HT1080 (cell line): Measurements from ENCODE around the gene UTP14A. TPM values are rescaled to one million over a fixed set of nuclear protein-coding genes. Genes with fewer than 3 reads are reported as not detected.
A peak's percentile ranks its signal among the peaks of the same experiment; 100 is the strongest.
"Not testable (repeated sequence)": the region's sequence is repeated elsewhere in the genome, so short reads cannot be mapped to it uniquely, and the experiment has no call there.

ENCODE experiments used
- DNase-seq: peaks from one replicate; pipeline ENCODE4 v3.0.0-alpha.2; 2015; ENCODE audit warnings: low read depth
- polyA plus RNA-seq, 2 experiments: library from polyadenylated mRNA; depleted of rRNA; stranded (reverse); fragments of >200 nt; gene quantifications; 2 replicates each; pipeline ENCODE4 v1.2.3, GENCODE V29; 2015
- total RNA-seq: library from RNA; depleted of rRNA; stranded (reverse); fragments of >200 nt; shearing (Covaris generic); gene quantifications from 2 replicates; pipeline ENCODE4 v1.2.3, GENCODE V29; 2014; rRNA removed

UTP14A gene, protein sequence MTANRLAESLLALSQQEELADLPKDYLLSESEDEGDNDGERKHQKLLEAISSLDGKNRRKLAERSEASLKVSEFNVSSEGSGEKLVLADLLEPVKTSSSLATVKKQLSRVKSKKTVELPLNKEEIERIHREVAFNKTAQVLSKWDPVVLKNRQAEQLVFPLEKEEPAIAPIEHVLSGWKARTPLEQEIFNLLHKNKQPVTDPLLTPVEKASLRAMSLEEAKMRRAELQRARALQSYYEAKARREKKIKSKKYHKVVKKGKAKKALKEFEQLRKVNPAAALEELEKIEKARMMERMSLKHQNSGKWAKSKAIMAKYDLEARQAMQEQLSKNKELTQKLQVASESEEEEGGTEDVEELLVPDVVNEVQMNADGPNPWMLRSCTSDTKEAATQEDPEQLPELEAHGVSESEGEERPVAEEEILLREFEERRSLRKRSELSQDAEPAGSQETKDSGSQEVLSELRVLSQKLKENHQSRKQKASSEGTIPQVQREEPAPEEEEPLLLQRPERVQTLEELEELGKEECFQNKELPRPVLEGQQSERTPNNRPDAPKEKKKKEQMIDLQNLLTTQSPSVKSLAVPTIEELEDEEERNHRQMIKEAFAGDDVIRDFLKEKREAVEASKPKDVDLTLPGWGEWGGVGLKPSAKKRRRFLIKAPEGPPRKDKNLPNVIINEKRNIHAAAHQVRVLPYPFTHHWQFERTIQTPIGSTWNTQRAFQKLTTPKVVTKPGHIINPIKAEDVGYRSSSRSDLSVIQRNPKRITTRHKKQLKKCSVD
- total RNA-seq, result 52.6 and 53.5 TPM in 2 replicates
- 32.6 and 39.9 TPM in 2 replicates for polyA plus RNA-seq (2015; cell fraction: cytosol; rRNA removed)
- 68.6 and 74.9 TPM in 2 replicates for polyA plus RNA-seq (2015; cell fraction: nucleus; rRNA removed)

DNA sequence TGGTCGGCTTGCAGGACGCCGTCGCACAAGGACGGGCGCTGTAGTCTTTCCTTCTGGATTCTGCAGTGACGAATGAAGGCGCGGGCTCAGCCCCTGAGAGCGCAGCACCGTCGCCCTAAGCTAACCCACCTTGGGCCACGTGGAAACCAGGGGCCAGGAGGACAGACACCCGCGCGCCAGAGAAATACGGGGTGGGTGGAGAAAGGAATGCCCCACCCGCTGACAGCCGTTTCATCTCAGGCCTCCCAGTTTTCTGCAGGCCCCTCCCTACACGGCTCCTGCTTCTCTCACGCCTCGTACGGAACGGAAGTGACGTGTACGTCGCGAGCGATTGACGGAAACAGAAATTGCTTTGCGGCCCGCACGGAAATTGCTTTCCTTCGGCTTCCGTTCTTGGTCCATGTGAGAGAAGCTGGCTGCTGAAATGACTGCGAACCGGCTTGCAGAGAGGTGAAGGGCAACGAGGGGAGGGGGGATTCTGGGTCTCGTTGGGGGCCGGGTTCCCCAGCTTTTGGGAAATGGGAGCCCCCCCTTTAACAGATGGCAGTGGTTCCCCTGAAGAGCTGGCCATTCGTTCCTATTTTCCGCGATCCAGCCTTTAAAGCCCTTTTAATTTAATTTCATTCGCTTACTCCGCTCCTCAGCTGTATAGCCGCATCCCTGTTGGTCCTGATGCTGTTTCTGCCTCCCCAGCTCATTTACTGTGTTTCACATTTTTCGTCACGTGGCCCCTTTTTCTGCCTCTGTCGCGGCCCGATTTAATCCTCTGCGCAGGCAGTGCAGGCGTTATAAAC lies at the start of gene UTP14A:
Gene UTP14A, plus strand, starts transcription at position 378 of the 794 bp plus-strand sequence. Its CDS starts 47 bp downstream, at position 425.
- DNase-seq, result peak; percentile 93

DNA sequence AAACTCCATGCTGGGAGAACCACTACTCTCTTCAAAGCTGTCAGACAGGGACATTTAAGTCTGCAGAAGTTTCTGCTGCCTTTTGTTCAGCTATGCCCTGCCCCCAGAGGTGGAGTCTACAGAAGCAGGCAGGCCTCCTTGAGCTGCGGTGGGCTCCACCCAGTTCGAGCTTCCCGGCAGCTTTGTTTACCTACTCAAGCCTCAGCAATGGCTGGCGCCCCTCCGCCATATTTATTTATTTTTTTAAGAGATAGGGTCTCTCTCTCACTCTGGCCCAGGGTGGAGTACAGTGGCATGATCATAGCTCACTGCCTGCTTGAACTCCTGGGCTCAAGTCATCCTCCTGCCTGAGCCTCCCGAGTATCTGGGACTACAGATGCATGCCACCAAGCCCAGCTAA lies 46.8 kb upstream of the UTP14A start:
- DNase-seq, result not testable (repeated sequence)

GRCh38 chrX:129866321-129866720 lies 39.6 kb upstream of the UTP14A start:
- DNase-seq, result not testable (repeated sequence)

DNA sequence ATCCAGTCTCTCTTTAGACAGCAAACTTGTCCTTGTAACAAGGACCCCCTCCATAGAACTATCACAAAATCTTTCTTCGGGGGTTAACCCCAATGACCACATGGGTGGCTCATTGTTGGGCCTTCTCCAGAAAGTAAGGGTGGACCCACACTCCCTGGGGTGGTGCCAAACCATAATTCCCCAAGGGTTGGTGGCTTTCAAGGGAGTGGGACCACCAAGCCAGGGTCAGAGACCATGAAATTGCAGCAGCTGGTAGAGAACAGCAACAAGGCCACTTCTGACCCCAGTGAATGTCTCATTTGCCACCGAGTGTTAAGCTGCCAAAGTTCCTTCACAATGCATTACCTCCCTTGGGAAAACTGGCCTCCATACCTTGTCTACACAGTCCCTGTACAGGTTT lies 33.4 kb upstream of the UTP14A start:
- DNase-seq, result no peak

DNA sequence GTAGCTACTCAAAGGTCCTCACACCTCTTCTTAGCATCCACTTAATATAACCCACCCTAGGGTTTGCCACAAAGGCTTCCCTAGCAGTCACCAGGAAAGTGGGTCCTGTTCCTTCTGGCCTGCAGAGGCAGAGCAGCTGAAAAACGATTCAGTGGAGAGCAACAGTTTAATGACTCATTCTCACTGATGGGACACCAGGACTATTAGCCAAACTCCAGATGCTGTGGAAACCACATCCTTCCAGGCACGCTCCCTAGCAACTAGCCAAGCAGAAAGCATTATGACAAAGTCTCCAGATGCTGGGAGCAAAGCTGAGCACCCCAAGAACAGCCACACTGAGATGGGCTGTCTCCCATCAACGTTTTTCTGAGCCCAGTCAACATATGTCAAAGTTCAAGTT lies 30.3 kb upstream of the UTP14A start:
- DNase-seq, result peak; percentile 85

DNA sequence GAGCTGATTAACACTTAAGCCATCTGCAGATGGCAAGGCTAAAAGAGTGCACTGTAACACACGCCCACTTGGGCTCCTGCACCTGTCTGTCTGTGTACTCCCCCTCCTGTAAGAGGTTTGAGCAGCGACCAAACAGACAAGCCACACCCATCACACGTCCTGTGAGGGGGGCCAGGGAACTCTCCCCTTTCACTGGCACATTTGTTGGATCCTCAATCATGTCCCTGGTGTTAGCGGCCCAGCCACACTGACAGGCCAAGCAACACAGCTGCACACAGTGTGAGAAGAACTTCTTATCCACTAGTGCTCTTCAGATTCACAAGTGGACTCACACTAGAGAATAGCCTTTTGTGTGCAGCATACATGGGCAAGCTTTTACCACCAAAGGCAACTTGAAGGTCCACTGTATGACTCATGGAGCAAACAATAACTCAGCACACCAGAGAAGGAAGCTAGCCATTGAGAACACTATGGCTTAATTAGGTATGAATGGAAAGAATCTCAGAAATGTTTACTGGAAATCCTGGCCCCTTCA lies 29.1 kb upstream of the UTP14A start:
- DNase-seq, result peak; percentile 68

- DNase-seq, result no peak
Observed at GRCh38 chrX:129877401-129877800, 28.6 kb upstream of the UTP14A start.

GRCh38 chrX:129900054-129900453 lies 5.9 kb upstream of the UTP14A start:
- no peak for DNase-seq

DNA sequence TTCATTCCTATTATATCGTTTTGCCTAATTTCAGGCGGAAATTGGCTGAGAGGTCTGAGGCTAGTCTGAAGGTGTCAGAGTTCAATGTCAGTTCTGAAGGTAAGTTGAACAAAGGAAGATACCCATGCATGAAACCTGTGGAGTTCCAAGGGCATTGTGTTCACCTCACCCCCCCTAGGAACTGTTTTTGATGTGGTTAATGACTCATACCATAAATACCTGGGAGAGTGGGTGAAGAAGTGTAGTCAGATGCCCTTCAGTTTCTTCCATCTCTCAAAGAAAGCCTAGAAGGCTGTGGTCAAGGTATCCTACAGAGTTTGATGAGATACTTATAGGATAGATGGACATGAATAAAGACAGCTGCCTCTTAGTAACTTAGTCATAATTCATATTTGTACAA lies 2.7 kb downstream of the UTP14A start:
- no peak for DNase-seq

GRCh38 chrX:129925305-129926092 lies 19.5 kb downstream of the UTP14A start:
- peak; percentile 50 for DNase-seq

DNA sequence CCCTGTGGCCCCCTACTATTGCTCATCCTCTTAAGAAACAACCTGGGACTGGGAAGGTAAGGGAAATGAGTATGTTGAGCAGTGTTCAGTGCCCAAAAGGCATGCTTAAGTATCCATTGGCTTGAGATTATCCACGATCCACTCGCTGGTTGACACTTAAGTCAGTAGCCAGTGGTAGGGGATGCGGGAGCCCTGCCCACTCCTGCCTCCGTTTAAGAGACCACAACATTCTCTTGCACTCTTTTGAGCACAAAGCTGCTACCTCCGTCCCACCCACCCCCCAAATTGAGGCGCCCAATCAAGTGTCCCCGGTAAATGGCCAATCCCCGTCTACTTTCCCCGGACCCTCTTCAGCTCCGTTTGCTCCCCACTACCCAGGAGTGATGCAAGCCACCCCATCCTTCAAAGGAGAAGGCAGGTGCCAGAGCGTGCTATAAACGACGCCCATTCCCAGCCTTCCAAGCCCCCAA lies 25.0 kb downstream of the UTP14A start:
- DNase-seq, result no peak

DNA sequence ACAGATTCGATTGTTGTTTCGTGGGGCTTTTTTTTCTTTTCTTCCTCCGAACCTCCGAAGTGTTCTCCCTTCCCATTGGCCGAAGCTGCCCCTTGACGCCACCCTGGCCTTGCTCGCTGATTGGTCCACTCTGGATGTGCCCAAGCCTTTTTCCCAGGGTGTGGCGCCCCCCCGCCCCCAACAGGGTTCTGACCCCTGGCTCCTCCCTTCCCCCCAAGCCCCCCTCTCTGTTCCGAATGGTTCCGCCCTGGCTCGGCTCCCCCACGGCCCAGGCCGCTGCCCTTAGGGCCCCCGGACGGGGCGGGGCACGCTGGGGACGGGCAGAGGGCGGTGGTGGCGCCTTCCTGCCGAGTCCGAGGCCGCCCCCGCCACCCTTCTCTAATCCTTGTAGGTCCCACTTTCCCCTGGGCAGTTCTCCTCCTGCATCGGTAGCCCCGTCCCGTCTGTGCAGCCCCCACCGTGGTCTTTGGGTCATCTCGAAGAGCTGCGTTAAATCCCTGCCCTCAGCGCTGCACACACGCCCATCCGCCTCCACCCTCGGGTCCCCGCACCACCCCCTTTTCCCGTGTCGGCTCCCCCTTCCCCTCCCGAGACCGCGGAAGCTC lies 25.5 kb downstream of the UTP14A start:
- peak; percentile 65 for DNase-seq

- DNase-seq, result peak; percentile 38
Observed at GRCh38 chrX:129932016-129932820, 26.3 kb downstream of the UTP14A start.

DNA sequence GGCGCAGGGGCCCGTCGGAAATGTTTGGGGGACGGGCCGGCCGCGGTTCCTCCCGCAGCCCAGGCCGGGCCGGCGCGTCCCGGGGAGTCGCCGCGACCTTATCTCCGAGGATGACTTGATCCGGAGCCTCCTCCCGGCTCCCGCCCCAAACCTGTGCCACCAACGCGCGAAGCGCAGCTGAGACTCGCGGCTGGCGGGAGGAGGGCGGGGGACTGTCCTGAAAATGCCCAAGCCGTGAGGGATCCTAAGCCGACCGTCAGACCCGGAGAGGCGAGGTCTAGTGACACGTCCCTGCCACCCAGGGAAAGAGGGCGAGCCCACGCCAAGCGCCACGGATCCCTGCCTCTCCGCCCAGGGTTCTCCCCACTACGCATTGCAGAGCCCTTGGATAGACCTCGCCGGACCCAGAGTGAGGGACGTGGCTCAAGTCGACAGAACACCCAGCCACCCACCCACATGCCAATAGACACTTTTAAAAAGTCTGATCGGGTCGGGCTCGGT lies 26.9 kb downstream of the UTP14A start:
- DNase-seq, result no peak

- no peak for DNase-seq
Observed at GRCh38 chrX:129933700-129934099, 27.7 kb downstream of the UTP14A start.

DNA sequence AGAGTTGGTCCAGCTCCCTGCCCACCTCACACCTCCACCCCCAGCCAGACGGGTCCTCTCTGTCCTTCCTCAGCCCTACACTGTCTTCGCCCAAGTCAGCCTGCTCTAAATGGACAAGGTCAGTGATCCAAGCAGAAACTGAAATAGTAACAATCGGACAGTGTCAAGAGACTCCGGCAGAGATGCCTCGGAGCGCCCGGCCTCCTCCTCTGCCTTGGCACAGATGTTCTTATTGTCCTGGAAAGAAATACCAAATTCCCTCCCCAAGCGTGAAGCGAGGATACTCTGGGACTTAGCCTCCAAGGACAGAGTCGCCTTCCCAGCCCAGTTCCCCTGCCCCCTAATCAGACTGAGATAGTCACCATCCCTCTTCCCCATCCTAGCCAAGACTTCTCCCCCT lies 28.5 kb downstream of the UTP14A start:
- DNase-seq, result no peak

DNA sequence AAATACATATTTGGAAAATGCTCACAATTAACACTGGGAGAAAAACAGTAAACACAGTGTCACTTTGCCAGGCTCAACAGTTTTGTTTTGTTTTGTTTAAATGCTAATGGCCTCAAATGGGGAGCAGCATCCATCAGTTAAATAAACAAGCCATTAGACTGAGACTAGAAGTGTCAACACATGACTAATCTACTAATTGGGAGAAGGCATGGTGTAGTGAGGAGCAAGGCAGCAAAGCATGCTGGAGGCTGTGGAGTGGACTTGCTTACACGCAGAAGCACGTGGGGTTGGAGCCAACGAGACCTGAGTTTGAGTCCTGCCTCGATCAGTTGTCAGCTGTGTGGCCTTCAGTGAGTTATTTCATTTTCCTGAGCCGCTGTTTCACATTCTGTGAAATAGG lies 29.0 kb downstream of the UTP14A start:
- DNase-seq, result no peak

GRCh38 chrX:129938081-129938480 lies 32.1 kb downstream of the UTP14A start:
- DNase-seq, result no peak

DNA sequence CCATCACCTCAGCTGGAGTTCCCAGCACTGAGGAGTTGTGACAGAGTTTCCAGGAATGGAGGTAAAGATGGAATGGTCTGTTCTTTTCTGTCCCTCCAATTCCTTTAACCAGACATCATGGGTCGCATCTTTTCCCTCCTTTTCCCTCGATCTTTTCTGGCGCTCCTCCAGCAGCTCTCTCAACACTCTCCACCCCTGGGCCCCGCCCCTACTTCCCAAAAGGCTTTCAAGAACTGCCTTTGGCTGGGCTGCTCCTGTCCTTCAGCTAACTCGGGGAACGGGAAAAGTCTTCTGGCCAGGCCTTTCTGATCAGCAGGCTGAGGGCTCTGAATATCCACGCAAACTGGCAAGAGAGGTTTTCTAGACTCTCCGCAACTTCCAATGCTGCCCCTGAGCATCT lies 34.0 kb downstream of the UTP14A start:
- DNase-seq, result no peak
